IPS DF 4.7 (cell line): Measurements from ENCODE around the gene AFMID.

Experiments used
- DNase-seq: peaks from one replicate; pipeline ENCODE4 v3.0.0-alpha.2; 2013; ENCODE audit warnings: low spot score; ENCODE audit errors: extremely low read depth

The AFMID gene

GRCh38 chr17:78180083-78180482, 7.1 kb upstream of the AFMID start:
- DNase-seq = no peak

GRCh38 chr17:78180508-78180907, 6.7 kb upstream of the AFMID start:
- no peak for DNase-seq

- no peak for DNase-seq
Measured at GRCh38 chr17:78182504-78182903, 4.7 kb upstream of the AFMID start.

- no peak for DNase-seq
Measured at GRCh38 chr17:78183916-78184315, 3.2 kb upstream of the AFMID start.

GRCh38 chr17:78184351-78184750, 2.8 kb upstream of the AFMID start:
- DNase-seq = no peak

- DNase-seq = no peak
Measured at GRCh38 chr17:78184868-78185267, 2.3 kb upstream of the AFMID start.

GRCh38 chr17:78185981-78186691, 1.0 kb upstream of the AFMID start:
- no peak for DNase-seq

- DNase-seq = no peak
Measured at GRCh38 chr17:78196716-78197115, 9.6 kb downstream of the AFMID start.

GRCh38 chr17:78197147-78197832, 10.1 kb downstream of the AFMID start:
- no peak for DNase-seq

- DNase-seq = no peak
Measured at GRCh38 chr17:78200451-78200850, 13.3 kb downstream of the AFMID start.

- DNase-seq = no peak
Measured at GRCh38 chr17:78202666-78203065, 15.5 kb downstream of the AFMID start.

- no peak for DNase-seq
Measured at GRCh38 chr17:78204387-78205123, 17.4 kb downstream of the AFMID start.

- DNase-seq = no peak
Measured at GRCh38 chr17:78205124-78205775, 18.1 kb downstream of the AFMID start.

- DNase-seq = no peak
Measured at GRCh38 chr17:78206298-78206697, 19.1 kb downstream of the AFMID start.

GRCh38 chr17:78208486-78208885, 21.3 kb downstream of the AFMID start:
- no peak for DNase-seq

- DNase-seq = no peak
Measured at GRCh38 chr17:78210111-78210510, 22.9 kb downstream of the AFMID start.

- DNase-seq = no peak
Measured at GRCh38 chr17:78211032-78211431, 23.9 kb downstream of the AFMID start.

GRCh38 chr17:78214016-78214705, 27.0 kb downstream of the AFMID start, which contains the start of gene BIRC5:
BIRC5 (plus strand) TSS chr17:78214253; CDS start chr17:78214317, 64 bp downstream.
- no peak for DNase-seq

GRCh38 chr17:78214706-78215061, 27.5 kb downstream of the AFMID start:
- DNase-seq = no peak

GRCh38 chr17:78219396-78220150, 32.4 kb downstream of the AFMID start:
- no peak for DNase-seq

GRCh38 chr17:78223061-78223460, 35.9 kb downstream of the AFMID start:
- DNase-seq = no peak
